Endothelial cell (in vitro differentiated cells): ENCODE measurements around the gene NTN3. TPM values are rescaled to one million over a fixed set of nuclear protein-coding genes. Genes with fewer than 3 reads are reported as not detected.

ENCODE experiments used
- DNase-seq: peaks from one replicate; pipeline ENCODE4 v3.0.0; 2021; ENCODE audit warnings: low spot score
- H3K27ac Mint-ChIP-seq: one replicate; pipeline ENCODE4 v1.8.0; 2021; ENCODE audit warnings: mixed read lengths, inconsistent platforms; ENCODE audit not compliant: unreplicated experiment
- H3K27me3 Mint-ChIP-seq: one replicate; pipeline ENCODE4 v1.8.0; 2021; ENCODE audit warnings: mild to moderate bottlenecking, moderate library complexity, mixed read lengths, inconsistent platforms; ENCODE audit not compliant: unreplicated experiment
- H3K36me3 Mint-ChIP-seq: one replicate; pipeline ENCODE4 v1.8.0; 2021; ENCODE audit warnings: mild to moderate bottlenecking, low read depth, mixed read lengths, inconsistent platforms; ENCODE audit not compliant: unreplicated experiment
- H3K4me1 Mint-ChIP-seq: one replicate; pipeline ENCODE4 v1.8.0; 2021; ENCODE audit warnings: mild to moderate bottlenecking, mixed read lengths, inconsistent platforms; ENCODE audit not compliant: unreplicated experiment
- H3K4me3 Mint-ChIP-seq: one replicate; pipeline ENCODE4 v1.8.0; 2021; ENCODE audit warnings: mild to moderate bottlenecking, mixed read lengths, inconsistent platforms; ENCODE audit not compliant: unreplicated experiment
- H3K9me3 Mint-ChIP-seq: one replicate; pipeline ENCODE4 v1.8.0; 2021; ENCODE audit warnings: mixed read lengths, inconsistent platforms; ENCODE audit not compliant: unreplicated experiment
- CTCF ChIP-seq: fragments of 200-600 bp; sonication (generic); IDR thresholded peaks from one replicate; pipeline ENCODE4 v1.5.0; 2021; ENCODE audit warnings: antibody characterized with exemption; ENCODE audit not compliant: unreplicated experiment
- total RNA-seq: library from RNA; stranded (reverse); fragmentation: NEBNext Ultra II Directional; extraction: Animal tissue kit (Norgen Biotek cat#: 25700); gene quantifications from one replicate; pipeline ENCODE4 v1.2.1, GENCODE V29; 2021; ENCODE audit not compliant: unreplicated experiment

Gene NTN3
- total RNA-seq, 1 donor from 2014 or later = not detected

- TF ChIP-seq CTCF = no peak
- Mint-ChIP-seq H3K4me1 (no peaks in the 10 kb centered on the region), H3K9me3 (no peaks in the 10 kb centered on the region), H3K27me3 (peaks cover 7% of the 10 kb centered on the region), H3K36me3 (peaks cover 7% of the 10 kb centered on the region), H3K27ac (no peak overlapping the region), H3K4me3 (peak overlapping the region; percentile 1)
- DNase-seq = no peak
These were observed 26.8 kb downstream of the NTN3 start for GRCh38 chr16:2497695-2498484.

- H3K9me3 Mint-ChIP-seq = no peaks in the 10 kb centered on the region
- TF ChIP-seq CTCF = no peak
- no peak overlapping the region for H3K4me3 Mint-ChIP-seq
- no peaks in the 10 kb centered on the region for H3K4me1 Mint-ChIP-seq
- H3K36me3 Mint-ChIP-seq = peaks cover 7% of the 10 kb centered on the region
- peaks cover 7% of the 10 kb centered on the region for H3K27me3 Mint-ChIP-seq
- no peak overlapping the region for H3K27ac Mint-ChIP-seq
- no peak for DNase-seq
These were observed 27.6 kb downstream of the NTN3 start for GRCh38 chr16:2498531-2499253.

- no peak overlapping the region for H3K27ac Mint-ChIP-seq
- H3K4me3 Mint-ChIP-seq = no peak overlapping the region
- H3K36me3 Mint-ChIP-seq = peaks cover 7% of the 10 kb centered on the region
- no peaks in the 10 kb centered on the region for H3K9me3 Mint-ChIP-seq
- no peak for TF ChIP-seq CTCF
- DNase-seq = no peak
- no peaks in the 10 kb centered on the region for H3K4me1 Mint-ChIP-seq
- H3K27me3 Mint-ChIP-seq = peaks cover 7% of the 10 kb centered on the region
These were observed 28.4 kb downstream of the NTN3 start for GRCh38 chr16:2499454-2499853.

GRCh38 chr16:2499890-2500429, 28.9 kb downstream of the NTN3 start:
- Mint-ChIP-seq H3K4me1 (no peaks in the 10 kb centered on the region), H3K27ac (no peak overlapping the region), H3K9me3 (no peaks in the 10 kb centered on the region), H3K36me3 (peaks cover 7% of the 10 kb centered on the region), H3K27me3 (peaks cover 7% of the 10 kb centered on the region), H3K4me3 (no peak overlapping the region)
- DNase-seq = no peak
- no peak for TF ChIP-seq CTCF
